Body of pancreas (tissue), 4 donors: Measurements from ENCODE around the gene SAMD14.

ENCODE experiments used
- CTCF ChIP-seq, 7 experiments: fragments of 450-650 bp in 4 of 7; fragments of 200-600 bp in 3 of 7; sonication (generic) in 3 of 7; IDR thresholded peaks; one replicate each; pipeline ENCODE4 v1.5.1; 2016 to 2019; ENCODE audit warnings: antibody characterized with exemption in 7 of 7
- POLR2A ChIP-seq, 3 donors: fragments of 450-650 bp; IDR thresholded peaks; one replicate each; pipeline ENCODE4 v1.6.1; 2016; ENCODE audit warnings: antibody characterized with exemption in 3 of 3, mild to moderate bottlenecking in 2 of 3

GRCh38 chr17:50172936-50173334 lies 43.0 kb upstream of the SAMD14 start:
- TF ChIP-seq CTCF (IDR thresholded peaks at IDR 0.05), result no peak
- TF ChIP-seq POLR2A (IDR thresholded peaks at IDR 0.05), result no peak
